Thymus (tissue), 11 donors: ENCODE results near the gene DNMT1. TPM values are rescaled to one million over a fixed set of nuclear protein-coding genes. Genes with fewer than 3 reads are reported as not detected.

Source experiments
- DNase-seq, 9 donors: peaks; one replicate each; pipeline ENCODE4 v3.0.0-alpha.2; 2013; ENCODE audit warnings: low spot score in 9 of 9, low read depth in 6 of 9, missing footprints in 1 of 9
- H3K27ac ChIP-seq, 2 donors: one replicate each; pipeline ENCODE4 v1.5.1; 2013; ENCODE audit warnings: control low read depth in 1 of 2, low read depth in 1 of 2, low read length in 1 of 2, mild to moderate bottlenecking in 1 of 2, moderate library complexity in 1 of 2
- H3K27me3 ChIP-seq, 2 donors: one replicate each; pipeline ENCODE4 v1.5.1; 2013; ENCODE audit warnings: low read length in 1 of 2; ENCODE audit not compliant: control insufficient read depth in 2 of 2, insufficient read depth in 1 of 2
- H3K36me3 ChIP-seq, 2 donors: one replicate each; pipeline ENCODE4 v1.5.1; 2013; ENCODE audit warnings: low read length in 1 of 2, mild to moderate bottlenecking in 1 of 2, moderate library complexity in 1 of 2; ENCODE audit not compliant: control insufficient read depth in 2 of 2, insufficient read depth in 2 of 2
- H3K4me1 ChIP-seq, 2 donors: one replicate each; pipeline ENCODE4 v1.5.1; 2013; ENCODE audit warnings: low read length in 2 of 2; ENCODE audit not compliant: control insufficient read depth in 2 of 2, insufficient read depth in 2 of 2
- H3K4me3 ChIP-seq, 2 donors: one replicate each; pipeline ENCODE4 v1.5.1; 2013; ENCODE audit warnings: low read length in 2 of 2, control low read depth in 1 of 2, mild to moderate bottlenecking in 1 of 2
- H3K9me3 ChIP-seq, 2 donors: one replicate each; pipeline ENCODE4 v1.5.1; 2013; ENCODE audit warnings: low read length in 1 of 2, mild to moderate bottlenecking in 1 of 2; ENCODE audit not compliant: control insufficient read depth in 2 of 2, insufficient read depth in 1 of 2
- WGBS: extraction: QIAGEN DNeasy Blood & Tissue Kit; methylation state at CpG from one replicate; pipeline ENCODE4 v1.1.7; 2013; 5-methylcytosine and 5-hydroxymethylcytosine counted together
- polyA plus RNA-seq: library from polyadenylated mRNA; stranded (reverse); fragments of 200-250 nt; gene quantifications from one replicate; pipeline ENCODE4 v1.2.3, GENCODE V29; 2013
- total RNA-seq: library from RNA; stranded (reverse); fragments of 120-200 nt; gene quantifications from one replicate; pipeline ENCODE4 v1.2.4, GENCODE V29; 2013
- donor health status: healthy.

DNMT1 gene
- total and polyA plus RNA-seq, 2 donors = 46.0 to 65.0 TPM

- no peaks in the 10 kb centered on the region for H3K9me3 ChIP-seq
- WGBS = 96% methylated on average over 11 of the region's 11 CpGs
- peaks cover 90 to 93% of the 10 kb centered on the region in 2 donors for H3K36me3 ChIP-seq
- H3K4me1 ChIP-seq = peaks cover 0 to 10% of the 10 kb centered on the region in 2 donors
- H3K27me3 ChIP-seq = no peaks in the 10 kb centered on the region
- H3K27ac ChIP-seq = no peak overlapping the region
- H3K4me3 ChIP-seq = no peak overlapping the region
- no peak for DNase-seq
Observed at GRCh38 chr19:10143681-10144080, 51.1 kb downstream of the DNMT1 start.

DNA sequence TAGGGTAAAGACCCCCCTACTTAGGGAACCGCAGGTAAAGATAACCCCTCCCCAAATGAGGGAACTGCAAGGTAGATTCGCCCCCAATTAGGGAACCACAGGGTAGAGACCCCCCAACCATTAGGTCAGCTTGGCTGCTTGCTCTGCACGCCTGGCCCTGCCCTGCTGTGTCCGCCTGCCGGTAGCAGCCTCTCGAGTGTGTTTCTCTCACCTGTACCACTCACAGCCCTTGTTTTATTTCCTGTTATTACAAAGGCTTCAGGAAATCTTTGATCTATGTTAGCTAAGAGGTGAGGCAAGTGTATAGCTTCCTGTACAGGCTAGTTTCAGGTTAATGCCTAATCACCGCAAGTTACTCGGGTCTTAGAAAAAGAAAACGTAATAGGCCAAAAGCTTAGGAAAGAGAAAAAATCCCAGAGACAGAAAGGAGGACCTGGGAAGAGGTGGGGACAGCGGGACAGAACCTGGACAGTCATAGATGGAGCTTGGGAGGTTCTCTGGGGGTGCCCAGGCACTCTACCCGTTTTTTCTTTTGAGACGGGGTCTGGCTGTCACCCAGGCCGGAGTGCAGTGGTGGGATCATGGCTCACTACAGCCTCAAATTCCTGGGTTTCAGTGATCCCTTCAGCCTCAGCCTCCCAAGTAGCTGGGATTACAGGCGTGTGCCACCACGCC lies 51.9 kb downstream of the DNMT1 start:
- peak in 3 of 9 donors; percentile 4 to 58 (median 16) for DNase-seq

GRCh38 chr19:10141973-10142372 lies 52.8 kb downstream of the DNMT1 start:
- H3K36me3 ChIP-seq = peaks cover 95 to 98% of the 10 kb centered on the region in 2 donors
- no peak overlapping the region for H3K4me3 ChIP-seq
- H3K27ac ChIP-seq = no peak overlapping the region
- no peaks in the 10 kb centered on the region for H3K9me3 ChIP-seq
- H3K4me1 ChIP-seq = peaks cover 0 to 10% of the 10 kb centered on the region in 2 donors
- 98% methylated on average over 18 of the region's 18 CpGs for WGBS
- H3K27me3 ChIP-seq = no peaks in the 10 kb centered on the region
- DNase-seq = no peak

More for the DNA sequence above, 51.9 kb downstream of the DNMT1 start:
- peak overlapping the region; percentile 66 to 68 for H3K27ac ChIP-seq
- H3K4me1 ChIP-seq = peaks cover 0 to 10% of the 10 kb centered on the region in 2 donors
- no peaks in the 10 kb centered on the region for H3K27me3 ChIP-seq
- no peaks in the 10 kb centered on the region for H3K9me3 ChIP-seq
- peaks cover 95 to 97% of the 10 kb centered on the region in 2 donors for H3K36me3 ChIP-seq
- H3K4me3 ChIP-seq = no peak overlapping the region
- WGBS = 88% methylated on average over 15 of the region's 15 CpGs

DNA sequence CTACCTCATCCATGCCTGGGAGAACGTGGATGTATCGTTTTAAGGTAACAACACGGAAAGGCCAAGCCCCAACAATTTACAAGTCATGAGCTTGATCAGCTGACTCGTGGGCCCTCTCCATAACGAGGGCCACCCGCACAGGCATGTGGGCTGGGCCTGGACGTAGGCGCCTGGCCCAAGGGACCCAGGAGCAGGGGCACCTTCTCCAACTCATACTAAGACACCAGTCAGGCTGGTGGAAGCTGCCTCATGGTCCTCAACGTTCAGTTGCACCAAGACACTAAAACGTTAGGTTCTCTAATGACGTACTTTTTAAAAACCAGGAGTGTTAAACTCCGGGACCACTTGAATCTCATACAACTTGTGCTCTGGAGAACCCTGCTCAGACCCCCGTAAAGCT lies 53.3 kb downstream of the DNMT1 start:
- Histone ChIP-seq H3K4me3 (no peak overlapping the region), H3K36me3 (peaks cover 95 to 98% of the 10 kb centered on the region in 2 donors), H3K9me3 (no peaks in the 10 kb centered on the region), H3K27me3 (no peaks in the 10 kb centered on the region), H3K4me1 (peaks cover 0 to 10% of the 10 kb centered on the region in 2 donors), H3K27ac (no peak overlapping the region)
- WGBS = 98% methylated on average over 13 of the region's 13 CpGs
- DNase-seq = no peak

- H3K4me3 ChIP-seq = no peak overlapping the region
- H3K9me3 ChIP-seq = no peaks in the 10 kb centered on the region
- H3K4me1 ChIP-seq = peaks cover 0 to 10% of the 10 kb centered on the region in 2 donors
- H3K27ac ChIP-seq = no peak overlapping the region
- peaks cover 95 to 97% of the 10 kb centered on the region in 2 donors for H3K36me3 ChIP-seq
- DNase-seq = no peak
- no peaks in the 10 kb centered on the region for H3K27me3 ChIP-seq
- WGBS = 98% methylated on average over 23 of the region's 23 CpGs
Observed at GRCh38 chr19:10139952-10140351, 54.8 kb downstream of the DNMT1 start.

- WGBS = 98% methylated on average over 27 of the region's 27 CpGs
- H3K4me1 ChIP-seq = peaks cover 0 to 10% of the 10 kb centered on the region in 2 donors
- H3K9me3 ChIP-seq = no peaks in the 10 kb centered on the region
- H3K27me3 ChIP-seq = no peaks in the 10 kb centered on the region
- no peak for DNase-seq
- no peak overlapping the region for H3K4me3 ChIP-seq
- peak overlapping the region in 1 of 2 donors; percentile 39 for H3K27ac ChIP-seq
- peaks cover 95 to 96% of the 10 kb centered on the region in 2 donors for H3K36me3 ChIP-seq
Observed at GRCh38 chr19:10138879-10139795, 55.6 kb downstream of the DNMT1 start.

- 98% methylated on average over 38 of the region's 38 CpGs for WGBS
- no peak for DNase-seq
- Histone ChIP-seq H3K36me3 (peaks cover 96% of the 10 kb centered on the region in 2 donors), H3K4me3 (no peak overlapping the region), H3K9me3 (no peaks in the 10 kb centered on the region), H3K4me1 (peaks cover 0 to 7% of the 10 kb centered on the region in 2 donors), H3K27me3 (no peaks in the 10 kb centered on the region), H3K27ac (no peak overlapping the region)
Observed at GRCh38 chr19:10137751-10138682, 56.7 kb downstream of the DNMT1 start.

DNA sequence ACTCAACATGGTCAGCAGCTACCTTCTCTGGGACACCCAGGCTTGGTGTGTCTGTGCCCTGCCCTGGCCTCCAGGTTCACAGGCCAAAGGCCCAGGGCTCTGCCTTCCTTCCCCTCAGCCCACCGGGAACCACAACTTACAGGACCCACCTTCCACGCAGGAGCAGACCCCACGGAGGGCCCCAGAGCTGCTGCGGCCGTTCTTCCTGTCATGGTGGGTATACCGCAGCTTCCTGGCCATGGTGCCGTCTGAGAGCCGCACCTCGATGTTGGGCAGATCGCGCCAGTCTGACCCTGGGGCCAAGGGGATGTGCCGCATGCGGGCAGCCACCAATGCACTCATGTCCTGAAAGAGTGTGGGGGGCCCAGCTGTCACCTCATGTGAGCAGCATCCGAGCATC lies 57.8 kb downstream of the DNMT1 start:
- Histone ChIP-seq H3K27me3 (no peaks in the 10 kb centered on the region), H3K36me3 (peaks cover 93 to 96% of the 10 kb centered on the region in 2 donors), H3K27ac (no peak overlapping the region), H3K4me1 (no peaks in the 10 kb centered on the region), H3K9me3 (no peaks in the 10 kb centered on the region), H3K4me3 (no peak overlapping the region)
- DNase-seq = no peak
- over 99% methylated on average over 14 of the region's 14 CpGs for WGBS
